Measurements from ENCODE around the gene PNMA1.
A peak's percentile ranks its signal among the peaks of the same experiment; 100 is the strongest.
"Not testable (repeated sequence)": the region's sequence is repeated elsewhere in the genome, so short reads cannot be mapped to it uniquely, and the experiment has no call there.

The PNMA1 gene

GRCh38 chr14:73713206-73713802, 880 bp downstream of the PNMA1 start:
- no peak for DNase-seq

- DNase-seq = peak; percentile 37
Measured at GRCh38 chr14:73712540-73713180, 1.5 kb downstream of the PNMA1 start.

- DNase-seq = no peak
Measured at GRCh38 chr14:73712071-73712506, 2.1 kb downstream of the PNMA1 start.

GRCh38 chr14:73710737-73711136, 3.4 kb downstream of the PNMA1 start:
- no peak for DNase-seq

- no peak for DNase-seq
Measured at GRCh38 chr14:73709904-73710469, 4.2 kb downstream of the PNMA1 start.

- DNase-seq = not testable (repeated sequence)
Measured at GRCh38 chr14:73708076-73708475, 6.1 kb downstream of the PNMA1 start.

- no peak for DNase-seq
Measured at GRCh38 chr14:73700325-73700724, 13.9 kb downstream of the PNMA1 start.

GRCh38 chr14:73696466-73697400, 17.5 kb downstream of the PNMA1 start:
- DNase-seq = no peak

GRCh38 chr14:73695997-73696396, 18.2 kb downstream of the PNMA1 start:
- no peak for DNase-seq

GRCh38 chr14:73695082-73695481, 19.1 kb downstream of the PNMA1 start:
- no peak for DNase-seq

GRCh38 chr14:73694083-73694482, 20.1 kb downstream of the PNMA1 start:
- DNase-seq = no peak

GRCh38 chr14:73686901-73687300, 27.3 kb downstream of the PNMA1 start:
- no peak for DNase-seq

- DNase-seq = no peak
Measured at GRCh38 chr14:73685328-73685727, 28.9 kb downstream of the PNMA1 start.

- DNase-seq = no peak
Measured at GRCh38 chr14:73684627-73685026, 29.6 kb downstream of the PNMA1 start.

GRCh38 chr14:73680821-73681220, 33.4 kb downstream of the PNMA1 start:
- no peak for DNase-seq

GRCh38 chr14:73678698-73679097, 35.5 kb downstream of the PNMA1 start:
- DNase-seq = no peak

- DNase-seq = no peak
Measured at GRCh38 chr14:73674986-73675385, 39.2 kb downstream of the PNMA1 start.

GRCh38 chr14:73667854-73668253, 46.3 kb downstream of the PNMA1 start:
- DNase-seq = no peak

- DNase-seq = no peak
Measured at GRCh38 chr14:73666583-73666982, 47.6 kb downstream of the PNMA1 start.

- no peak for DNase-seq
Measured at GRCh38 chr14:73665130-73665529, 49.1 kb downstream of the PNMA1 start.

- no peak for DNase-seq
Measured at GRCh38 chr14:73663548-73664212, 50.5 kb downstream of the PNMA1 start.

GRCh38 chr14:73662487-73662943, 51.7 kb downstream of the PNMA1 start:
- DNase-seq = no peak

- DNase-seq = no peak
Measured at GRCh38 chr14:73661872-73662271, 52.3 kb downstream of the PNMA1 start.
